SKM-1 (cell line): Measurements from ENCODE around the gene ZRANB3.

ENCODE experiments used
- DNase-seq: peaks from one replicate; lab custom pipeline; 2025; ENCODE audit not compliant: unreplicated experiment; lab: John Stamatoyannopoulos, UW

The ZRANB3 gene

GRCh38 chr2:135183822-135184221 lies 347.2 kb downstream of the ZRANB3 start:
- no peak for DNase-seq

- DNase-seq: no peak
Observed at GRCh38 chr2:135182601-135183000, 348.4 kb downstream of the ZRANB3 start.

GRCh38 chr2:135182190-135182589 lies 348.8 kb downstream of the ZRANB3 start:
- DNase-seq: no peak

- DNase-seq: no peak
Observed at GRCh38 chr2:135179689-135180088, 351.3 kb downstream of the ZRANB3 start.

GRCh38 chr2:135175177-135175576 lies 355.8 kb downstream of the ZRANB3 start:
- no peak for DNase-seq

- no peak for DNase-seq
Observed at GRCh38 chr2:135174810-135175093, 356.3 kb downstream of the ZRANB3 start.

GRCh38 chr2:135174049-135174809 lies 356.8 kb downstream of the ZRANB3 start:
- no peak for DNase-seq

GRCh38 chr2:135169900-135170753 lies 360.9 kb downstream of the ZRANB3 start:
- no peak for DNase-seq

GRCh38 chr2:135168204-135168856 lies 362.7 kb downstream of the ZRANB3 start:
- DNase-seq: no peak

- DNase-seq: no peak
Observed at GRCh38 chr2:135167273-135167672, 363.7 kb downstream of the ZRANB3 start.

- DNase-seq: no peak
Observed at GRCh38 chr2:135164431-135164830, 366.6 kb downstream of the ZRANB3 start.

GRCh38 chr2:135163901-135164300 lies 367.1 kb downstream of the ZRANB3 start:
- no peak for DNase-seq

GRCh38 chr2:135163306-135163705 lies 367.7 kb downstream of the ZRANB3 start:
- DNase-seq: no peak

GRCh38 chr2:135162786-135163185 lies 368.2 kb downstream of the ZRANB3 start:
- no peak for DNase-seq

- DNase-seq: no peak
Observed at GRCh38 chr2:135162377-135162776, 368.6 kb downstream of the ZRANB3 start.

- no peak for DNase-seq
Observed at GRCh38 chr2:135159191-135159590, 371.8 kb downstream of the ZRANB3 start.

GRCh38 chr2:135157856-135158255 lies 373.2 kb downstream of the ZRANB3 start:
- DNase-seq: no peak

GRCh38 chr2:135154962-135155361 lies 376.1 kb downstream of the ZRANB3 start:
- no peak for DNase-seq

- no peak for DNase-seq
Observed at GRCh38 chr2:135152361-135152760, 378.7 kb downstream of the ZRANB3 start.

GRCh38 chr2:135151615-135152014 lies 379.4 kb downstream of the ZRANB3 start:
- no peak for DNase-seq

- DNase-seq: no peak
Observed at GRCh38 chr2:135150725-135151124, 380.3 kb downstream of the ZRANB3 start.

- no peak for DNase-seq
Observed at GRCh38 chr2:135149251-135149650, 381.8 kb downstream of the ZRANB3 start.
